Measurements from ENCODE around the gene ABI1.

DNA sequence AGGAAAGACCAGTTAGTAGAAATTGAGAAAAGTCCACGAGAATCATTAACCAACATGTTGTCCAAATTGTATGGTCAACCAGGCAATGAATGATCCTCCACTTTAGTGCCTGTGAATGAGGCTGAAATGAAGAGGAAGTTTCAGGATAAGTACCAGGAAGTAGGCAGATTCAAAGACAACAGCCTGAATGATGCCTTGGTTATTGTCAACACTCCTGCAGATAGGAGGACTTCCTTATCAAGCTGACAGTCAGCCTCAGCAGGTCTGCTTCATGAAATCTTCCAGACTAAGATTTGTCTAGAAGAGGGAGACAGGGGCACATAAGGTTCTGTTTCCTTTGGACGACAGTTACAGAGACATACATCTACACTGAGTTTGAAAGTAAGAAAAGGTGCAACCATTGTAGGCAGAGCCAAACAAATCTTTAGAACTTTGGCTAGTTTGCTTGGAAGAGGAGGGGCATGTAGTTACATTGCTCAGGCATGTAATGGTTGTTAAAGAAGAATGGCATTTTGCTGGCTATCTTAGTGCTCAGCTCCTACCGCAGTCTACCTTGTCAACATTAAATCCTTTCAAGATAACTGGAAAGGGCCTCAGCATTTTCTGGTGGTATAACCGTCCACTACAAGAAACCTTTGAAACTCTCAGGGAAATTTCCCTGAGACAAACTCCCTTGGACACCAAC lies 81.4 kb downstream of the ABI1 start:
- TF ChIP-seq, protein P1, sequence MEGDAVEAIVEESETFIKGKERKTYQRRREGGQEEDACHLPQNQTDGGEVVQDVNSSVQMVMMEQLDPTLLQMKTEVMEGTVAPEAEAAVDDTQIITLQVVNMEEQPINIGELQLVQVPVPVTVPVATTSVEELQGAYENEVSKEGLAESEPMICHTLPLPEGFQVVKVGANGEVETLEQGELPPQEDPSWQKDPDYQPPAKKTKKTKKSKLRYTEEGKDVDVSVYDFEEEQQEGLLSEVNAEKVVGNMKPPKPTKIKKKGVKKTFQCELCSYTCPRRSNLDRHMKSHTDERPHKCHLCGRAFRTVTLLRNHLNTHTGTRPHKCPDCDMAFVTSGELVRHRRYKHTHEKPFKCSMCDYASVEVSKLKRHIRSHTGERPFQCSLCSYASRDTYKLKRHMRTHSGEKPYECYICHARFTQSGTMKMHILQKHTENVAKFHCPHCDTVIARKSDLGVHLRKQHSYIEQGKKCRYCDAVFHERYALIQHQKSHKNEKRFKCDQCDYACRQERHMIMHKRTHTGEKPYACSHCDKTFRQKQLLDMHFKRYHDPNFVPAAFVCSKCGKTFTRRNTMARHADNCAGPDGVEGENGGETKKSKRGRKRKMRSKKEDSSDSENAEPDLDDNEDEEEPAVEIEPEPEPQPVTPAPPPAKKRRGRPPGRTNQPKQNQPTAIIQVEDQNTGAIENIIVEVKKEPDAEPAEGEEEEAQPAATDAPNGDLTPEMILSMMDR (IDR thresholded peaks at IDR 0.05) = no peak
- no peak for TF ChIP-seq EZH2 (IDR thresholded peaks at IDR 0.05; ENCODE audit: borderline replicate concordance, insufficient read depth, low read depth, low read length, poor library complexity, severe bottlenecking)

All from B cell (primary cell).